IPS-18c (cell line): Measurements from ENCODE around the gene USP9X.
"Not testable (repeated sequence)": the region's sequence is repeated elsewhere in the genome, so short reads cannot be mapped to it uniquely, and the experiment has no call there.

Experiments
- H3K4me3 ChIP-seq: 2 replicates; pipeline ENCODE4 v1.7.0; 2013; ENCODE audit warnings: low read depth, mild to moderate bottlenecking, low read length, moderate library complexity; ENCODE audit not compliant: insufficient read depth
- H3K9me3 ChIP-seq: one replicate; pipeline ENCODE4 v1.6.1; 2013; ENCODE audit warnings: mild to moderate bottlenecking, low read length, moderate library complexity; ENCODE audit not compliant: control insufficient read depth, insufficient read depth

The USP9X gene, protein sequence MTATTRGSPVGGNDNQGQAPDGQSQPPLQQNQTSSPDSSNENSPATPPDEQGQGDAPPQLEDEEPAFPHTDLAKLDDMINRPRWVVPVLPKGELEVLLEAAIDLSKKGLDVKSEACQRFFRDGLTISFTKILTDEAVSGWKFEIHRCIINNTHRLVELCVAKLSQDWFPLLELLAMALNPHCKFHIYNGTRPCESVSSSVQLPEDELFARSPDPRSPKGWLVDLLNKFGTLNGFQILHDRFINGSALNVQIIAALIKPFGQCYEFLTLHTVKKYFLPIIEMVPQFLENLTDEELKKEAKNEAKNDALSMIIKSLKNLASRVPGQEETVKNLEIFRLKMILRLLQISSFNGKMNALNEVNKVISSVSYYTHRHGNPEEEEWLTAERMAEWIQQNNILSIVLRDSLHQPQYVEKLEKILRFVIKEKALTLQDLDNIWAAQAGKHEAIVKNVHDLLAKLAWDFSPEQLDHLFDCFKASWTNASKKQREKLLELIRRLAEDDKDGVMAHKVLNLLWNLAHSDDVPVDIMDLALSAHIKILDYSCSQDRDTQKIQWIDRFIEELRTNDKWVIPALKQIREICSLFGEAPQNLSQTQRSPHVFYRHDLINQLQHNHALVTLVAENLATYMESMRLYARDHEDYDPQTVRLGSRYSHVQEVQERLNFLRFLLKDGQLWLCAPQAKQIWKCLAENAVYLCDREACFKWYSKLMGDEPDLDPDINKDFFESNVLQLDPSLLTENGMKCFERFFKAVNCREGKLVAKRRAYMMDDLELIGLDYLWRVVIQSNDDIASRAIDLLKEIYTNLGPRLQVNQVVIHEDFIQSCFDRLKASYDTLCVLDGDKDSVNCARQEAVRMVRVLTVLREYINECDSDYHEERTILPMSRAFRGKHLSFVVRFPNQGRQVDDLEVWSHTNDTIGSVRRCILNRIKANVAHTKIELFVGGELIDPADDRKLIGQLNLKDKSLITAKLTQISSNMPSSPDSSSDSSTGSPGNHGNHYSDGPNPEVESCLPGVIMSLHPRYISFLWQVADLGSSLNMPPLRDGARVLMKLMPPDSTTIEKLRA (N-terminal part only)

DNA sequence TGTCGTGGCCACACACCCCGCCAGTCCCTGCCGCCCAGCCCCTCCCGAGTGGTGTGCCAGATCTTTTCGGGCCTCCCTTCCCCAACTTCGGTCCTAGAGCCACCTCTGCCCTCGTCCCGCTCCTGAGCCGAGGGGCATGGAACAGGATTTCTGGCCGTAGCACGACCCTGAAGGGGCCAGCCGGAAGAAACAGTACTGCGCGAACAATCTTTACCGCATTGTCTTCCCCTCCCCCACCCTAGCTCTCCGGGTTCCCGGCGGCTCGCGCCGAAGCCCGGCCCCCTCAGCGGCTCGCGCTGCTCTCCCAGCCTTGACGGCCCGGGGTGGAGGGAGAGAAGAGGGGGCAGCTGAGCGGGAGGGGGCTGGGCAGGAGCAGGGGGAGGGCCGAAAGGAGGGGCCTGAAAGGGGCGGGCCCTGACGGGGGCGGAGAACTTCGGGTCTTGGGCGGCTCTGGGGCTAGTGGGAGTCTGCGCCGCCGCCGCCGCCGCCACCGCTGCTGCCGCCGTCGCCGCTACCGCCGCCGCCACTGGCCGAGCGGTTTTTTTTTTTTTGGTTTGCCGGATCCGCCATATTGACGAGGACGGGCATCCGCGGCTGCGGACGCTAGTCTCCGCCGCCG lies at the start of gene USP9X:
Gene USP9X, plus strand, starts transcription at position 553 of the 619 bp plus-strand sequence. CDS start 38,184 bp downstream, outside the sequence.
- peak within 1 kb of the TSS; percentile 80 for H3K4me3 ChIP-seq
- H3K9me3 ChIP-seq: peaks cover 8% of the 10 kb centered on the region

DNA sequence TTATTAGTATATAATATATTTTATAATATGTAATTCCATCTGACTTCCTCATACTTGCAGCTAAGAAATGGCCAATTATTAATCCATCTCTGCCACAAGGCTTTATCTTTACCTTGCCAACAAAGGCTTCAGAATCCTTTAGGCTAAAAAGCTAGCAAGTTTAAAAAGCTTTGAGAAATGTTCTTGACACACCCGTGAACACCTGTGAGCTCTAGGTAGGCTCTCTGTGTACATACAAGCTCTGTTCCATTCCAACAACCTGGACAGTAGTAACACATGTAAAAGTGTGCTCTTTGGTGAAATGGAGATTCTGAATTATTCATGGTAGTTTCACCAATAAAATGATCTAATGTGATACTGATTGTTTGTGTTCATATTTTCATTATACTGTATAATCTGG lies 49.7 kb upstream of the USP9X start:
- Histone ChIP-seq H3K9me3 (peaks cover 2% of the 10 kb centered on the region), H3K4me3 (no peak overlapping the region)

DNA sequence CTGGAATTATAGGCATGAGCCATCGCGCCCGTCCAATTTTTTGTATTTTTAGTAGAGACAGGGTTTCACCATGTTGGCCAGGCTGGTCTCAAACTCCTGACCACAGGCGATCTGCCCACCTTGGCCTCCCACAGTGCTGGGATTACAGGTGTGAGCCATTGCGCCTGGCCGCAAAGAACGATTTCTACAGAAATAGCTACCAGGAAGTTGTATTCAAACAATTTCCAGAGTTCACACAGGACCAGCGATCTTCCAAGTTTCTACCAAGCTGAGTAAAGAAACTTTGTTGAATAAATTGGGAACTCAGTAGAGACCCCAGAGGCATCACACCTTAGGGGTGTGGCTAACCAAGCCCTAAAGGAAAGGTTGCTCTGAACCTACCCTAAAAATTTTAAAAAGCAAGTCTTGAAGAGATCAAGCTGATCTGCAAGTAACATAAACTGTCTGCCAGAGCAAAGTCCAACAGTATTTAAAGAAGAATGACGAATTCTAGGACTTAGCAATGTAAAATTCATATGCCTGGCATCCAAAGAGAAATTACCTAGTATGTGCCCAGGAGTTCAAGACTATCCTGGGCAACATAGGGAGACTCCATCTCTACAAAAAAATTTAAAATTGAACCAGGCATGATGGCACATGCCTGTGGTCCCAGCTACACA lies 48.4 kb upstream of the USP9X start:
- H3K9me3 ChIP-seq: peaks cover 2% of the 10 kb centered on the region
- no peak overlapping the region for H3K4me3 ChIP-seq

DNA sequence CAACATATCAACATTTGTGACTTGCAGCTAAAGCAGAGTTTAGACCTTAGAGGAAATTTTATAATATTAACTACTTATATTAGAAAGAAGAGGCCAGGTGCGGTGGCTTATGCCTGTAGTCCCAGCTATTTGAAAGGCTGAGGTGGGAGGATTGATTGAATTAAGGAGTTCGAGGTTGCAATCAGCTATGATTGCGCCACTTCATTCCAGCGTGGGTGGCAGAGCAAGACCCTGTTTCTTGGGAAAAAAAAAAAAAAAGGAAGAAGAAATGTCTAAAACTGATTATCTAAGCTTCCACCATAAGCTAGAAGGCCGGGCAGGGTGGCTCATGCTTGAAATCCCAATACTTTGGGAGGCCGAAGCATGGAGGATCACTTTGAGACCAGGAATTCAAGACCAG lies 42.0 kb upstream of the USP9X start:
- Histone ChIP-seq H3K9me3 (no peaks in the 10 kb centered on the region), H3K4me3 (no peak overlapping the region)

DNA sequence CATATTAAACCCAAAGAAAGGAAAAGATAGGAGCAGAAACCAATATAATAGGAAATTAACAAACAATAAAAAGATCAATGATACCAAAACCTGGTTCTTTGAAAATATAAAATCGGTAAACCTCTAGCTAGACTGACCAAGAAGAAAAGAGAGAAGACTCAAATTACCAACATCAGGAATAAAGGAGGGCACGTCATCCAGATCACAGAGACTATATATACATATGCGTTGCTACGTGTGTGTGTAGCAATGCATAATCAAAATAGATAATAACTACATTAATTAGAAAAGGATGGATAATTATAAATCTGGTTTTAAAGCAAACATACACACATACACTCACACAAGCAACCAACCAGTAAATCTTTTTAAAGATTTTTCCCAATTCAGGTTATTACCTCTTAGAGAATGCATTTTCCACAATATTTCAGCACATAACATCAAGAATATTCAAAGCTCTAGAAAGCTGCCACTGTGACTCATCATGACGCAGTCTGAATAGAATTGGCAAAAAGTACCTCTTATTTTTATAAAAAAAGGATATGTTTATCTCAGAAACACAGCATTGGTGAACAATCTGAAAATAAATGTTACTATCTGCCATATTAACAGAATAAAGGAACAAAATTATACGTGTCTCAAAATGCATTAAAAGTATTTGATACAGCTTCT lies 41.4 kb upstream of the USP9X start:
- Histone ChIP-seq H3K9me3 (no peaks in the 10 kb centered on the region), H3K4me3 (no peak overlapping the region)

DNA sequence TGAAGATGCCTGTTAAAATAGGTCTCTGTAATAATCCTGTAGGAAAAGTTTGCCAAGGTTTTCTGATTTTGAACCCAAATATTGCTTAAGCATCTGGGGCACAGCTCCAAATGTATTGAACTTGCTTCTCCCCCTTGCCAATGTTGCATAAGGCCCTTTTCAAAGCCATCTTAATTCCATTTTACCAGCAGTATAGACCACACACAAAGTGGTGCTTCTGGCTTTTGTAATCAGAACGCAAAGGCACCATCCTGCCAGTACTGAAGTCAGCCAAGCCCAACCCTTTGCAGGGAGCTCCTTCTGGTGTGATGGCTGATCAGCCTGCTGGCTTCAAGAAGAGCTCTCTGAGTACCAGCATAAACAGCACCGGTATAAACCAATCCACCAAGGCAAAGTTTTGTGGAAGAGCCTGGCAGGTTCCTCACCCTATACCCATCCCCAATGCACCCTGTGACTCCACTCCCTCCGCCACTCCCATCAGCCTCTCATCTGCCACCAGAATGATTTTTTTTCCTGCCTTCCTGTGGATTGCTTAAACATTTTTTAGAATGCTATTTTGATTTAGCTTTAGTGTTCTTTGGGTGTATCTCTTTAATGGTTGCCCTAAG lies 39.2 kb upstream of the USP9X start:
- Histone ChIP-seq H3K9me3 (peaks cover 2% of the 10 kb centered on the region), H3K4me3 (no peak overlapping the region)

DNA sequence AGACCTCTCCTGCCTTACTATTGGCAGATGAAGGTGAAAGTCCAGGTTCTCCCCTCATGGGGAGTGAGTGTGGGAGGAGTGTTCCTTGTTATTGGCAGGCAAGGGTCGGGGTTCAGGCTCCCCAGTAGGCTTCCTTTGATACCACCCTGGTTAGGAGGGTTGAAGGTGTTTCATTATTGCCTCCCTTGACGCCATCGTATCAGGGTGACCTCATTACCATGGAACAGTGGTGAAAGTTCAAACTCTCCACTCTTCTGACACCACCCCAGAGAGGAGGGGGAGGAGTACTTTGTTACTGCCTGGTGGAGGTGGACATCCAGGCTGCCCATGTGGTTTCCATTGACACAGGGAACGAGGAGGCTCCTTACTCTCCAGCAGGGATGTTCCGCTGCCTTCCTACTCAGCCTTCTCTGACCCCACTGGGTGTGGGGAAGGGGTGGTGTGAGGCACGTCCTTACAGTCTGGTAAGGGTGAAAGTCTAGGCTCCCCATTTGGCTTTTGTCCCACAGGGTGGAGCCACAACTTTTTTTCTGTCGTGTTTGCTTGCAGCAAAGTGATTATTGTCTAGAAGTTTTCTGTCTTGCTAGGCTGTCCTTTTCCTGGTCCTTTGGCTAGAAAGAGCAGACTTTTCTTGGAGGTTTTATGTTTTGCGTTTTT lies 37.2 kb upstream of the USP9X start:
- Histone ChIP-seq H3K4me3 (no peak overlapping the region), H3K9me3 (peaks cover 2% of the 10 kb centered on the region)

DNA sequence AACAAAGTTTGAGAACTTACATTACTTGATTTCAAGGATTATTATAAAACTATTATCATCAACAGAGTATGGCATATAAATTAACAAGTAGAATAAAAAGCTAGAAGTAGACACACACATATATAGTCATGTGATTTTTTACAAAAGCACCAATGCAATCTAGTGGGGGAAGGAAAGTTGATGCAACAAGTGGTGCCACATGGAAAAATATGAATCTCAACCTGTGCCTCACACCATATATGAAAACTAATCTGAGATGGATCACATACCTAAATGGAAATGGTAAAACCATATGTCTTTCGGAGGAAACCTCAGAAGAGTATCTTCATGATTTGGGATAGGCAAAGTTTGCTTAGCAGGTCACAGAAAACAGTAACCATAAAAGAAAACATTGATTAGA lies 34.9 kb upstream of the USP9X start:
- Histone ChIP-seq H3K9me3 (peaks cover 2% of the 10 kb centered on the region), H3K4me3 (no peak overlapping the region)

DNA sequence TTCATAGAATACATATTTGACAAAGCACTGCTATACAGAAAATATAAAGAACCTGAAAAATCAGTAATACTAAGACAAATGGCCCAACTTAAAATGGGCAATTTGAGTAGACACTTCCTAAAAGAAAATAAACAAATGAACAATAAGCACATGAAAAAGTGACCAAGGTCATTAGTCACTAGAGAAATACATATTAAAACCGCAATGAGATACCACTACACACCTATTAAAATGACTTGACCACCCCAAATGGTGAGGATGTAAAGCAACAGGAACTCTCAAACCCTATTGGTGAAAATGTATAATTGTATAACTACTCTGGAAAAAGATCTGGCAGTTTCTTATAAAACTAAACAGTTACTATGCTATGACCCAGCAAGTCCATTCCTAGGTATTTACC lies 34.0 kb upstream of the USP9X start:
- no peak overlapping the region for H3K4me3 ChIP-seq
- H3K9me3 ChIP-seq: peaks cover 2% of the 10 kb centered on the region

DNA sequence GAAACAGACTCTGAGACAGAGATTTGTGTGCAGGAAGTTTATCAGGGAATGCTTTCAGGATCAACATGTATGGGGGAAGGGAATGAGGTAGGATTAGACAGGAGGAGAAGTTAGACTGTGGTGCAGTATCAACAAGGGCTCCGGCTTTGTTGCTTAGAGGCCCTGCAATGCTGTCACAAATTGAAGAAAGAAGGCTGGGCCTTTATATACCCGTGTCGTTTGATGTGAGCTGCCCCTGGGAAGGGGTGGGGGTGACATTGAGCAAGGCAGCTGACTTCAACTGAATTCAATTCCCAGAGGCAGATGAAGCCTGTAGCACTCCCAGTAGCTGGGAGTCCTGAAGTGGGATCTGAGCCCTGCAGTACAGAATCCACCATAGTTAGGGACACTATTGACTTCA lies 29.5 kb upstream of the USP9X start:
- no peak overlapping the region for H3K4me3 ChIP-seq
- H3K9me3 ChIP-seq: peaks cover 1% of the 10 kb centered on the region

DNA sequence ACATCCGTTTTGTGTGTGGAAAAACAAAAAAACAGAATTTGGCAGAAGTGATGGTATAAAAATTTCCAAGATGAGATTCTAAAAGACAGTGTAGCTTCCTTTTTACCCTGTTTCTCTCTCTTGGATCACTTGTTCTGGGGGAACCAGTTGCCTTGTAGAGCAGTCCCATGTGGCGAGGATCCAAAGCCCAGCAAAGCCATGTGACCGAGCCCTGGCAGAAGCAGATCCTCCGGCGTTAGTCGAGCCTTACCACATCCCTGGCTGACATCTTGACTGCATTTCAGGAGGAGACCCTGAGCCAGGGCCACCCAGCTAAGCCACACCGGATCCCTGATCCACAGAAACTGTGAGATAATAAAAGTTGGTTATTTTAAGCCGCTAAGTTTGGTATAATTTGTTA lies 22.0 kb upstream of the USP9X start:
- not testable (repeated sequence) for H3K9me3 ChIP-seq, H3K4me3 ChIP-seq

DNA sequence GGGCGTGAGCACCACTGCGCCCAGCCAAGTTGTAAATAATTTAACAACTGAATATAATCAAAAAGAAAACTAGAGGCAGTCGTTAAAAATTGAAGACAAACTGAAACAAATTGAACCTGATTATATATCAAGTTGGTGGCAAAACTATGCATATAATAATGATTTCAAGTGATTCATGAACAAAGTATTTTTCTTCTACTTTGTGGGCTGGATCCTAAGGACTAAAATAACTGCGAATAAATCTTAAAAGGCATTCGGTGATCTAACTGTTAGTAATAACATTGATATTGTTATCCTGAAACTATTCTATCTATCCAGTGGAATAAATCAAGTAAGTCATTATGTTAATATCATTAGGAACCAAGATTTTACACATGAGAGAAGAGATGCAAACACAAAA lies 21.2 kb upstream of the USP9X start:
- H3K4me3 ChIP-seq: no peak overlapping the region
- no peaks in the 10 kb centered on the region for H3K9me3 ChIP-seq

DNA sequence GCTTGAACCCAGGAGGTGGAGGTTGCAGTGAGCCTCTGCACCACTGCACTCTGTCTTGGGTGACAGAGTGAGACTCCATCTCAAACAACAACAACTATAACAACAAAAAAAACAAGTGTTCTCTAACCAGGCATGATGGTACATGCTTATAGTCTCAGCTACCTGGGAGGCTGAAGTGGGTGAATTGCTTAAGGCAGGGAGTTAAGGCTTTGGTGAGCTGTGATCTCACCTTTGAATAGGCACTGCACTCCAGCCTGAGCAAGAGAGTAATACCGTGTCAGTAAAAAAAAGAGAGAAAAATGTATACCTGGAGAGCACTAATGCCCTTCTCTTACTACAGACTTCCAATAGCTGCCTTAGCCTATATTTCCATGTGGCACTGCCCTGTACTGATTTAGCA lies 18.9 kb upstream of the USP9X start:
- peaks cover 2% of the 10 kb centered on the region for H3K9me3 ChIP-seq
- H3K4me3 ChIP-seq: no peak overlapping the region

DNA sequence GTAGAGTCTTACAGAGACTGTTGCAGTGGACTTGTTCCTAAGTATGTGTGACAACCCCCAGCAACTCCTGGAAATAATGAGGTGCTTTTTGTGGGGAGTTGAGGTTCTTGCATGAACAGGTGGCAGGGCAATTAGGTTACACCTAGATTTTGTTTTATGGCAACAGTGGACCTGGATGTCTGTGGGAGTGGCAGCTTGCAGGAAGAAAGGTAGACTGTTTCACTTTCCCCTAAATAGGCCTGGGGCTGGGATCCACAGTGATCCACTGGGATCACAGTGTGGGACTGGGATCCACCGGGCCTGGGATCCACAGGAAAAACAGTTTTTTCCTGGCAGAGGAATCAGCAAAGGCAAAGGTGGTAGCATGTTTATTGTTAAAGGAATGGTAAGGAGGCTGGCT lies 18.3 kb upstream of the USP9X start:
- Histone ChIP-seq H3K4me3 (no peak overlapping the region), H3K9me3 (peaks cover 2% of the 10 kb centered on the region)

DNA sequence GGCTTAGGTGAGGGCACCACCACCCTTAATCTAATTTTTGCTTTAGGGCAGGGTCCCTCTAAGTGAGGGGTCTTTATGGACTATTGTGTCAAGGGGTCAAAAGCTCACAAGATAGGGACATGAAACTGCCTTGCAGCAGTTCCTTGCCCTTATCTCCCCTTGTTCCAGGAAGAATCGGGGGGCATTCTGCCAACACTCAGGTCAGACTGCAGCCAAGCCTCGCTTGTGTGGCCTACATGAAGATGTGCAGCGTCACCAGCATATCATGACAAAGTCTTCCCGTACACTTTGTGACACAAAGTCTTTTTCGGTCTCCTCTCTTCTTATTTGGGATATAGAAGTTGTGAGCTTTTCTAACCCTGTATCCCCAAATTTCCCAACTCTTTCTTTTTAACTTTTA lies 17.5 kb upstream of the USP9X start:
- Histone ChIP-seq H3K9me3 (peaks cover 2% of the 10 kb centered on the region), H3K4me3 (no peak overlapping the region)

DNA sequence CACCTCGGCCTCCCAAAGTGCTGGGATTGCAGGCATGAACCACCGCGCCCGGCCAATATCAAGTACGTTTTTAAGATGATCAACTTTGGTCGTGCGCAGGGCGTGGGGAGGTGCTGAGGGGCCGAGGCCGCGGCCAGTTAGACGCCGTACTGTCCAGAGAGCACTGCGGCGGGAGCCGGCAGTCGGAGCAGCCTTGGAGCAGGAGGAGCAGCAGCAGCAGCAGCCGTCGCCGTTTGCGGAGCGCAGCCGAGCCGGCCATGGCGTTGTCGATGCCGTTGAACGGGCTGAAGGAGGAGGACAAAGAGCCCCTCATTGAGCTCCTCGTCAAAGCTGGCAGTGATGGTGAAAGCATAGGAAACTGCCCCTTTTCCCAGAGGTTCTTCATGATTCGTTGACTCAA lies 8.5 kb upstream of the USP9X start:
- Histone ChIP-seq H3K4me3 (no peak overlapping the region), H3K9me3 (no peaks in the 10 kb centered on the region)
